ENCODE results near the gene NECTIN1.

NECTIN1 gene

GRCh38 chr11:119738059-119738439 lies 9.0 kb upstream of the NECTIN1 start:
- peak in 2 of 10 donors; percentile 30 to 32 for DNase-seq
- intact Hi-C loops (cut with DNase I), result loop anchor here (10.0 kb wide), 1 partner anchor 267 kb away; no protein-coding TSS in a partner anchor

GRCh38 chr11:119737366-119738058 lies 8.5 kb upstream of the NECTIN1 start:
- intact Hi-C loops (cut with DNase I), result loop anchor here (10.0 kb wide), 1 partner anchor 267 kb away; no protein-coding TSS in a partner anchor

GRCh38 chr11:119734788-119735187 lies 5.8 kb upstream of the NECTIN1 start:
- DNase-seq, result peak in 1 of 10 donors; percentile 19
- intact Hi-C loops (cut with DNase I), result loop anchor here (2.0 to 10.0 kb wide), 2 partner anchors 270 to 374 kb away; no protein-coding TSS in a partner anchor

More at GRCh38 chr11:119737366-119738058, 8.5 kb upstream of the NECTIN1 start:
- peak in 3 of 10 donors; percentile 33 to 55 (median 38) for DNase-seq

GRCh38 chr11:119730789-119731386 lies 1.9 kb upstream of the NECTIN1 start:
- peak in 2 of 10 donors; percentile 49 to 52 for DNase-seq
- intact Hi-C loops (cut with DNase I), result loop anchor here (10.0 kb wide), 1 partner anchor 274 kb away; no protein-coding TSS in a partner anchor

GRCh38 chr11:119729951-119730613 lies 1.1 kb upstream of the NECTIN1 start:
- peak in 6 of 10 donors; percentile 46 to 93 (median 61) for DNase-seq
- intact Hi-C loops (cut with DNase I), result loop anchor here (1.0 to 10.0 kb wide), 4 partner anchors 59 to 275 kb away; no protein-coding TSS in a partner anchor

- intact Hi-C loops (cut with DNase I), result loop anchor here (1.0 to 5.0 kb wide), 3 partner anchors 58 to 247 kb away; no protein-coding TSS in a partner anchor
- DNase-seq, result peak in 3 of 10 donors; percentile 35 to 91 (median 49)
Measured at GRCh38 chr11:119729581-119729927, 554 bp upstream of the NECTIN1 start.

GRCh38 chr11:119728211-119728626 lies 781 bp downstream of the NECTIN1 start:
- peak in 1 of 10 donors; percentile 80 for DNase-seq
- intact Hi-C loops (cut with DNase I), result loop anchor here (5.0 kb wide), 1 partner anchor 246 kb away; no protein-coding TSS in a partner anchor

- DNase-seq, result peak in 4 of 10 donors; percentile 52 to 91 (median 68)
- intact Hi-C loops (cut with DNase I), result loop anchor here (5.0 kb wide), 1 partner anchor 245 kb away; no protein-coding TSS in a partner anchor
Measured at GRCh38 chr11:119727523-119728151, 1.4 kb downstream of the NECTIN1 start.

- DNase-seq, result peak in 1 of 10 donors; percentile 86
- intact Hi-C loops (cut with DNase I), result loop anchor here (5.0 kb wide), 1 partner anchor 245 kb away; no protein-coding TSS in a partner anchor
Measured at GRCh38 chr11:119726585-119727522, 2.1 kb downstream of the NECTIN1 start.

GRCh38 chr11:119726150-119726553 lies 2.8 kb downstream of the NECTIN1 start:
- intact Hi-C loops (cut with DNase I), result loop anchor here (5.0 kb wide), 1 partner anchor 244 kb away; no protein-coding TSS in a partner anchor
- peak in 2 of 10 donors; percentile 72 to 78 for DNase-seq

GRCh38 chr11:119724956-119725355 lies 4.0 kb downstream of the NECTIN1 start:
- intact Hi-C loops (cut with DNase I), result loop anchor here (5.0 kb wide), 1 partner anchor 243 kb away; no protein-coding TSS in a partner anchor

GRCh38 chr11:119723952-119724325 lies 5.1 kb downstream of the NECTIN1 start:
- DNase-seq, result no peak
- intact Hi-C loops (cut with DNase I), result no loop called here

More at GRCh38 chr11:119724956-119725355, 4.0 kb downstream of the NECTIN1 start:
- peak in 1 of 10 donors; percentile 64 for DNase-seq

GRCh38 chr11:119723243-119723951 lies 5.6 kb downstream of the NECTIN1 start:
- intact Hi-C loops (cut with DNase I), result no loop called here
- no peak for DNase-seq

- DNase-seq, result no peak
- intact Hi-C loops (cut with DNase I), result no loop called here
Measured at GRCh38 chr11:119722281-119722794, 6.7 kb downstream of the NECTIN1 start.

GRCh38 chr11:119721129-119722120 lies 7.6 kb downstream of the NECTIN1 start:
- DNase-seq, result peak in 5 of 10 donors; percentile 37 to 92 (median 63)
- intact Hi-C loops (cut with DNase I), result no loop called here

- DNase-seq, result no peak
- intact Hi-C loops (cut with DNase I), result no loop called here
Measured at GRCh38 chr11:119720311-119720913, 8.6 kb downstream of the NECTIN1 start.
